Measurements from ENCODE around the gene PACRG.

The PACRG gene

GRCh38 chr6:163123098-163123497 lies 395.3 kb downstream of the PACRG start:
- TF ChIP-seq REST (IDR thresholded peaks at IDR 0.05; ENCODE audit: insufficient read depth in 1 of 2, low read depth in 2 of 2, low read length in 2 of 2) (no peak), POLR2AphosphoS5 (IDR thresholded peaks at IDR 0.05; ENCODE audit: low read depth, low read length) (no peak), TAF1 (IDR thresholded peaks at IDR 0.05; ENCODE audit: borderline replicate concordance, insufficient read depth, low read length) (no peak)

GRCh38 chr6:163126741-163127140 lies 399.0 kb downstream of the PACRG start:
- TF ChIP-seq TAF1 (IDR thresholded peaks at IDR 0.05; ENCODE audit: borderline replicate concordance, insufficient read depth, low read length) (no peak), FOXP2 (optimal IDR thresholded peaks at IDR 0.05; ENCODE audit: borderline replicate concordance, extremely low read depth, extremely low read length, insufficient read depth) (no peak), SIN3A (IDR thresholded peaks at IDR 0.05; ENCODE audit: borderline replicate concordance, insufficient read depth, low read length) (no peak), POLR2AphosphoS5 (IDR thresholded peaks at IDR 0.05; ENCODE audit: low read depth, low read length) (no peak), REST (IDR thresholded peaks at IDR 0.05; ENCODE audit: insufficient read depth in 1 of 2, low read depth in 2 of 2, low read length in 2 of 2) (no peak)

- no peak for TF ChIP-seq TAF1 (IDR thresholded peaks at IDR 0.05; ENCODE audit: borderline replicate concordance, insufficient read depth, low read length)
- no peak for TF ChIP-seq FOXP2 (optimal IDR thresholded peaks at IDR 0.05; ENCODE audit: borderline replicate concordance, extremely low read depth, extremely low read length, insufficient read depth)
- TF ChIP-seq REST (IDR thresholded peaks at IDR 0.05; ENCODE audit: insufficient read depth in 1 of 2, low read depth in 2 of 2, low read length in 2 of 2), result no peak
- no peak for TF ChIP-seq SIN3A (IDR thresholded peaks at IDR 0.05; ENCODE audit: borderline replicate concordance, insufficient read depth, low read length)
- no peak for TF ChIP-seq POLR2AphosphoS5 (IDR thresholded peaks at IDR 0.05; ENCODE audit: low read depth, low read length)
Measured at GRCh38 chr6:163127587-163127986, 399.8 kb downstream of the PACRG start.

- TF ChIP-seq POLR2AphosphoS5 (IDR thresholded peaks at IDR 0.05; ENCODE audit: low read depth, low read length) (no peak), SIN3A (IDR thresholded peaks at IDR 0.05; ENCODE audit: borderline replicate concordance, insufficient read depth, low read length) (no peak), FOXP2 (optimal IDR thresholded peaks at IDR 0.05; ENCODE audit: borderline replicate concordance, extremely low read depth, extremely low read length, insufficient read depth) (no peak), REST (IDR thresholded peaks at IDR 0.05; ENCODE audit: insufficient read depth in 1 of 2, low read depth in 2 of 2, low read length in 2 of 2) (no peak), TAF1 (IDR thresholded peaks at IDR 0.05; ENCODE audit: borderline replicate concordance, insufficient read depth, low read length) (no peak)
Measured at GRCh38 chr6:163128324-163128723, 400.6 kb downstream of the PACRG start.

- TF ChIP-seq REST (IDR thresholded peaks at IDR 0.05; ENCODE audit: insufficient read depth in 1 of 2, low read depth in 2 of 2, low read length in 2 of 2) (no peak), POLR2AphosphoS5 (IDR thresholded peaks at IDR 0.05; ENCODE audit: low read depth, low read length) (no peak), FOXP2 (optimal IDR thresholded peaks at IDR 0.05; ENCODE audit: borderline replicate concordance, extremely low read depth, extremely low read length, insufficient read depth) (no peak), TAF1 (IDR thresholded peaks at IDR 0.05; ENCODE audit: borderline replicate concordance, insufficient read depth, low read length) (no peak), SIN3A (IDR thresholded peaks at IDR 0.05; ENCODE audit: borderline replicate concordance, insufficient read depth, low read length) (no peak)
Measured at GRCh38 chr6:163132050-163132750, 404.4 kb downstream of the PACRG start.
